MM.1S (cell line): ENCODE measurements around the gene IL10RB.
"Not testable (repeated sequence)": the region's sequence is repeated elsewhere in the genome, so short reads cannot be mapped to it uniquely, and the experiment has no call there.

Experiments
- DNase-seq: peaks from one replicate; pipeline ENCODE4 v3.0.0-alpha.2; 2015
- H2AFZ ChIP-seq: fragments of 300-600 bp; sonication (generic); 2 replicates; pipeline ENCODE4 v1.6.0; 2016; ENCODE audit warnings: antibody characterized with exemption, low read length
- H3F3A ChIP-seq: fragments of 300-600 bp; sonication (generic); 2 replicates; pipeline ENCODE4 v1.6.1; 2016; ENCODE audit warnings: mild to moderate bottlenecking, antibody characterized with exemption, low read length, moderate library complexity, mixed read lengths; ENCODE audit not compliant: insufficient read depth
- H3K27ac ChIP-seq: fragments of 300-600 bp; sonication (generic); 2 replicates; pipeline ENCODE4 v1.5.1; 2016; ENCODE audit warnings: mild to moderate bottlenecking, low read length
- H3K27me3 ChIP-seq: fragments of 300-600 bp; sonication (generic); replicated peaks from 2 replicates; pipeline ENCODE4 v1.6.0; 2016; ENCODE audit warnings: low read length; ENCODE audit not compliant: insufficient read depth
- H3K36me3 ChIP-seq: fragments of 300-600 bp; sonication (generic); replicated peaks from 2 replicates; pipeline ENCODE4 v1.6.1; 2016; ENCODE audit warnings: mild to moderate bottlenecking, low read length, mixed read lengths; ENCODE audit not compliant: insufficient read depth
- H3K4me1 ChIP-seq: fragments of 300-600 bp; sonication (generic); 2 replicates; pipeline ENCODE4 v1.6.1; 2016; ENCODE audit warnings: low read length, mixed read lengths
- H3K4me2 ChIP-seq: fragments of 300-600 bp; sonication (generic); 2 replicates; pipeline ENCODE4 v1.6.0; 2016; ENCODE audit warnings: low read depth, low read length
- H3K4me3 ChIP-seq: fragments of 300-600 bp; sonication (generic); 2 replicates; pipeline ENCODE4 v1.5.1; 2016; ENCODE audit warnings: low read length, mixed read lengths
- H3K79me2 ChIP-seq: fragments of 300-600 bp; sonication (generic); 2 replicates; pipeline ENCODE4 v1.6.1; 2016; ENCODE audit warnings: mixed run types, low read length, mixed read lengths
- H3K9ac ChIP-seq: fragments of 300-600 bp; sonication (generic); 2 replicates; pipeline ENCODE4 v1.6.1; 2016; ENCODE audit warnings: low read length, mixed read lengths
- H3K9me2 ChIP-seq: fragments of 300-600 bp; sonication (generic); replicated peaks from 2 replicates; pipeline ENCODE4 v1.6.1; 2016; ENCODE audit warnings: mild to moderate bottlenecking, low read length, mixed read lengths; ENCODE audit not compliant: insufficient read depth
- H3K9me3 ChIP-seq: fragments of 300-600 bp; sonication (generic); replicated peaks from 2 replicates; pipeline ENCODE4 v1.6.1; 2016; ENCODE audit warnings: mild to moderate bottlenecking, low read length, mixed read lengths; ENCODE audit not compliant: insufficient read depth
- H4K20me1 ChIP-seq: fragments of 300-600 bp; sonication (generic); 2 replicates; pipeline ENCODE4 v1.6.1; 2016; ENCODE audit warnings: mild to moderate bottlenecking, low read length, moderate library complexity, mixed read lengths; ENCODE audit not compliant: insufficient read depth
- CTCF ChIP-seq: fragments of 300-600 bp; sonication (generic); IDR thresholded peaks from 2 replicates; pipeline ENCODE4 v1.5.1; 2016; ENCODE audit warnings: antibody characterized with exemption, low read length, mixed read lengths
- EZH2 ChIP-seq: fragments of 300-600 bp; sonication (generic); optimal IDR thresholded peaks from 2 replicates; pipeline ENCODE3; 2017; ENCODE audit warnings: low read depth, mild to moderate bottlenecking, antibody characterized with exemption, low read length, mixed read lengths
- EZH2phosphoT487 ChIP-seq: fragments of 300-600 bp; sonication (generic); IDR thresholded peaks from 2 replicates; pipeline ENCODE4 v1.6.1; 2018; ENCODE audit warnings: antibody characterized with exemption, low read length

Gene IL10RB

DNA sequence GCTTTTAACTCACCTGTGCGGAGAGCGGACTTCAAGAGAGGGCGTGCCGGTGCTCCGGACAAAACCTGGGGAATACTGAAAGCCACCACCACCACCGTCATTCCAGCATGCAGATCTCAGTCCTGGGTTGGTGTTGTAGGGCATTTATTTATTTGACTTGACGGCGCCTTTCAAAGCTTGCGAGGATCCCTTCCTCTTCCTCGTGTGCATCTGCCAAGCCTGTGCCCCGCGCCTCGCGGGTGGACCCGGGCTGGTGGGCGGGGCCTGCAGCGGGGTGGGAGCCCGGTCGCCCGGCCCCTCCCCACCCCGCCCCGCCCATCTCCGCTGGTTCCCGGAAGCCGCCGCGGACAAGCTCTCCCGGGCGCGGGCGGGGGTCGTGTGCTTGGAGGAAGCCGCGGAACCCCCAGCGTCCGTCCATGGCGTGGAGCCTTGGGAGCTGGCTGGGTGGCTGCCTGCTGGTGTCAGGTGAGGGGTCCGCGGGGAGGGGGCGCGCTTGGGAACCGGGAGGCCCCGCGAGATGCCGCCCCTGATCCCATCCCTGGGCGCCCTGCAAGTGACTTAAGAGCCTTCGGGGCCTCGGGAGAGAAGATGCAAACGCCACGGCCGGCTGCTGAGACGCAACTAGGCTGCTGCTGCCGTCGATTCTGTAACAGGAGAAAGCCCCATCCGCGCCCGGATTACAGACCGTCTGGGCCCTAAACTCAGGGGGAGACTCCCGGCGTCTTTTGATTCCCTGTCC is at the start of gene IL10RB:
IL10RB (plus strand) TSS at position 318 of the 739 bp plus-strand sequence; CDS start at position 417, 99 bp downstream.
- peaks cover 54% of the 10 kb centered on the region for H3F3A ChIP-seq
- peak within 1 kb of the TSS; percentile 72 for H3K4me3 ChIP-seq
- H3K9me2 ChIP-seq, result no peaks in the 10 kb centered on the region
- H3K9me3 ChIP-seq, result no peaks in the 10 kb centered on the region
- peak; percentile 80 for DNase-seq
- TF ChIP-seq CTCF (no peak), EZH2 (no peak), EZH2phosphoT487 (no peak)
- peak within 1 kb of the TSS; percentile 59; the same call in 1 of the 2 replicates for H3K27ac ChIP-seq
- no peaks in the 10 kb centered on the region for H3K36me3 ChIP-seq
- H2AFZ ChIP-seq, result peak within 1 kb of the TSS; percentile 57
- no peaks in the 10 kb centered on the region for H4K20me1 ChIP-seq
- peak within 1 kb of the TSS; percentile 73 for H3K9ac ChIP-seq
- no peaks in the 10 kb centered on the region for H3K27me3 ChIP-seq
- H3K79me2 ChIP-seq, result peaks cover 48% of the 10 kb centered on the region
- H3K4me2 ChIP-seq, result peak within 1 kb of the TSS; percentile 85
- peaks cover 38% of the 10 kb centered on the region for H3K4me1 ChIP-seq

DNA sequence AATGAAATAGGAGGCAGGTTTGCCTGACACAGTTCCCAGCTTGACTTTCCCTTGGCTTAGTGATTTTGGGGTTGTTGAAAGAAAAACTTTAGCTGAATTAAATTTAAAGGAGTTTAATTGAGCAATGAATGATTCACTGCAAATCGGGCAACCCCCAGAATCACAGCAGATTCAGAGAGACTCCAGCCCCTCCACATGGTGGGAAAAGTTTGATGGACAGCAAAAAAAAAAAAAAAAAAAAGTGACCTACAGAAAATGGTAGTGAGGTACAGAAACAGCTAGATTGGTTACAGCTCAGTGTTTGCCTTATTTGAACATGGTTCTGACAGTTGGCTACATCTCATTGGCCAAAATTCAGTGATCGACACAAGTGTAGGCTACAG is 49.0 kb upstream of the IL10RB start:
- peak overlapping the region; percentile 87; the same call in 1 of the 2 replicates for H3K27ac ChIP-seq
- H3K9ac ChIP-seq, result no peak overlapping the region
- TF ChIP-seq EZH2phosphoT487 (no peak), EZH2 (no peak), CTCF (no peak)
- no peaks in the 10 kb centered on the region for H3K79me2 ChIP-seq
- H3K36me3 ChIP-seq, result no peaks in the 10 kb centered on the region
- peaks cover 27% of the 10 kb centered on the region for H3F3A ChIP-seq
- peak overlapping the region; percentile 17; the same call in 1 of the 2 replicates for H2AFZ ChIP-seq
- H3K27me3 ChIP-seq, result no peaks in the 10 kb centered on the region
- peaks cover 39% of the 10 kb centered on the region for H3K4me1 ChIP-seq
- H4K20me1 ChIP-seq, result no peaks in the 10 kb centered on the region
- H3K9me3 ChIP-seq, result no peaks in the 10 kb centered on the region
- no peak overlapping the region for H3K4me3 ChIP-seq
- no peak for DNase-seq
- no peaks in the 10 kb centered on the region for H3K9me2 ChIP-seq
- peak overlapping the region; percentile 63; the same call in 1 of the 2 replicates for H3K4me2 ChIP-seq

DNA sequence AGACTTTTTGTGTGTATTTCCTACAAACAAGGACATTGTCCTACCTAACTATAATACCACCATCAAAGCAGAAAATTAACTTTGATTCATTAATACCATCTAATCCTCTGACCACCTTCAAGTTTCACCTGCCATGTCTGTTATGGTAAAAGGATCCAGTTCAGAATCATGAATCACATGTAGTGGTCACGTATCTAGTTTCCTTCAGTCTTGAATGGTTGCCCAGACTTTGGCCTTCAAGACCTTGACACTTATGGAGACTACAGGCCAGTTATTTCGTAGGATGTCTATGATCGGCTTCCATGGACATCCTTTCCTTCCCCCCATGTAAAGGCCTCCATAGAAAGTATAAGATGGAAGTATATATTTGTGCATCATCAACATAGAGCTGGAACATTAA is 46.9 kb upstream of the IL10RB start:
- H3K4me2 ChIP-seq, result no peak overlapping the region
- H3K36me3 ChIP-seq, result no peaks in the 10 kb centered on the region
- no peak overlapping the region for H2AFZ ChIP-seq
- H3K27ac ChIP-seq, result no peak overlapping the region
- H3K9ac ChIP-seq, result no peak overlapping the region
- peaks cover 27% of the 10 kb centered on the region for H3K4me1 ChIP-seq
- no peaks in the 10 kb centered on the region for H3K79me2 ChIP-seq
- no peaks in the 10 kb centered on the region for H3K27me3 ChIP-seq
- H3F3A ChIP-seq, result peaks cover 27% of the 10 kb centered on the region
- no peaks in the 10 kb centered on the region for H4K20me1 ChIP-seq
- no peaks in the 10 kb centered on the region for H3K9me2 ChIP-seq
- DNase-seq, result no peak
- TF ChIP-seq EZH2 (no peak), EZH2phosphoT487 (no peak)
- H3K9me3 ChIP-seq, result no peaks in the 10 kb centered on the region
- H3K4me3 ChIP-seq, result no peak overlapping the region

GRCh38 chr21:33219954-33220353 is 46.2 kb upstream of the IL10RB start:
- no peaks in the 10 kb centered on the region for H3K79me2 ChIP-seq
- no peak overlapping the region for H3K27ac ChIP-seq
- no peaks in the 10 kb centered on the region for H3K9me2 ChIP-seq
- no peak overlapping the region for H3K9ac ChIP-seq
- H3K36me3 ChIP-seq, result no peaks in the 10 kb centered on the region
- no peak overlapping the region for H3K4me2 ChIP-seq
- no peak overlapping the region for H2AFZ ChIP-seq
- H3K27me3 ChIP-seq, result no peaks in the 10 kb centered on the region
- no peaks in the 10 kb centered on the region for H4K20me1 ChIP-seq
- H3K9me3 ChIP-seq, result no peaks in the 10 kb centered on the region
- TF ChIP-seq CTCF (no peak), EZH2phosphoT487 (no peak), EZH2 (no peak)
- no peak overlapping the region for H3K4me3 ChIP-seq
- H3F3A ChIP-seq, result peaks cover 25% of the 10 kb centered on the region
- no peak for DNase-seq
- peaks cover 22% of the 10 kb centered on the region for H3K4me1 ChIP-seq

DNA sequence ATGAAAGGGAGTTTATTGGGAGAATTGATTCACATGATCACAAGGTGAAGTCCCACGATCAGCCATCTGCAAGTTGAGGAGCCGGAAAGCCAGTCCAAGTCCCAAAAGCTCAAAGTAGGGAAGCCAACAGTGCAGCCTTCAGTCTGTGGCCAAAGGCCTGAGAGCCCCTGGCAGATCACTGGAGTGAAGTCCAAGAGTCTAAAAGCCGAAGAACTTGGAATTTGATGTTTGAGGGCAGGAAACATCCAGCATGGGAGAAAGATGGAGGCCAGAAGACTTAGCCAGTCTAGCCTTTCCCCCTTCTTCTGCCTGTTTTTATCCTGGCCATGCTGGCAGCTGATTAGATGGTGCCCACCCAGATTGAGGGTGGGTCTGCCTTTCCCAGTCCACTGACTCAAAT is 40.8 kb upstream of the IL10RB start:
- not testable (repeated sequence) for H3K4me2 ChIP-seq, H3K9me3 ChIP-seq, H3K9me2 ChIP-seq, H2AFZ ChIP-seq, H3K79me2 ChIP-seq, H3K4me3 ChIP-seq, H3K9ac ChIP-seq, H3K36me3 ChIP-seq, DNase-seq, H3K27ac ChIP-seq, H3K27me3 ChIP-seq, H4K20me1 ChIP-seq
- H3K4me1 ChIP-seq, result peaks cover 17% of the 10 kb centered on the region
- peaks cover 23% of the 10 kb centered on the region for H3F3A ChIP-seq
